Activated CD8-positive, alpha-beta memory T cell treated with anti-CD3 and anti-CD28 coated beads for 48 hours (primary cell): ENCODE results near the gene ARHGEF28.

Experiments
- DNase-seq, 3 experiments: peaks; one replicate each; pipeline ENCODE4 v3.0.0-alpha.2; 2020; ENCODE audit warnings: low read depth in 2 of 3, low spot score in 2 of 3

The ARHGEF28 gene

GRCh38 chr5:73989956-73990355 lies 364.0 kb downstream of the ARHGEF28 start:
- no peak for DNase-seq
